HuH-7.5 (cell line): ENCODE results near the gene SDF4.
"Not testable (repeated sequence)": the region's sequence is repeated elsewhere in the genome, so short reads cannot be mapped to it uniquely, and the experiment has no call there.

Experiments used
- DNase-seq: peaks from one replicate; pipeline ENCODE4 v3.0.0; 2011; ENCODE audit warnings: low spot score

SDF4 gene

GRCh38 chr1:1199141-1199960 lies 32.5 kb downstream of the SDF4 start:
- no peak for DNase-seq

GRCh38 chr1:1198423-1199140 lies 33.2 kb downstream of the SDF4 start:
- no peak for DNase-seq

DNA sequence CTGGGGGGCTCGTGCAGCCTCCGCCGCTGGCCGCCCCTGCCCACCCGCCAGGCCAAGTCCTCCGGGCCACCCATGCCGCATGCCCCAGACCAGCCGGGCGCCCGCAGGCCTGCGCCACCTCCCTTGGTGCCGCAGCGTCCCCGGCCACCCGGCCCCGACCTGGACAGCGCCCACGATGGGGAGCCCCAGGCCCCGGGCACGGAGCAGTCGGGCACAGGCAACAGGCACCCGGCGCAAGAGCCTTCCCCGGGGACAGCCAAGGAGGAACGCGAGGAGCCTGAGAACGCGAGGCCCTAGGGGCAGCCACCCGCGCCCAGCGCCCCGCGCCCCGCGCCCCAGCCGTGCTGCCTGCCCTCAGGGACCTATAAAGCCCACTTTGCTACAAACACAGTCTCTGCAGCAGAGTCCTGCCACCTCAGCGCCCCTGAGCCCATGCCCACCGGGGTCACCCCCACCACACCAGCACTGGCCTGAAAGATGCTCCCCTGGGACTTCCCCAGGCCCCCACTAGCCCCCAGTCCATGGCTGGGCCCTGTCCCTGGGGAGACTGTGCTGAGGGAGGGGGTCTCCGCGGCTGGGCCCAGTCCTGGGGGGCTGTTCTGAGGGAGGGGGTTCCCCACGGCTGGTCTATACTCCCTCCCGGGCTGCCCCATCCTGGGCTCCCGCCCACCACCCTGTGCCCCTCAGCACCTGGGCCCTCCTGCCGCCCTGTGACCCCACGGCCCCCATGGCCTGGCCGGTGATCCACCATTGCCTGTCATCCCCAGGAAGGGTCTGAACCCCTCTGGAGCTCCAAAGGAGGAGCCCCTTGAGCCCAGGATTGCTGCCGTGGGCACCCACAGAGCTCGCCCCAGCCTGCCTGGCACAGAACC lies 34.0 kb downstream of the SDF4 start:
- DNase-seq = no peak

GRCh38 chr1:1197188-1197500 lies 34.7 kb downstream of the SDF4 start:
- DNase-seq = no peak

DNA sequence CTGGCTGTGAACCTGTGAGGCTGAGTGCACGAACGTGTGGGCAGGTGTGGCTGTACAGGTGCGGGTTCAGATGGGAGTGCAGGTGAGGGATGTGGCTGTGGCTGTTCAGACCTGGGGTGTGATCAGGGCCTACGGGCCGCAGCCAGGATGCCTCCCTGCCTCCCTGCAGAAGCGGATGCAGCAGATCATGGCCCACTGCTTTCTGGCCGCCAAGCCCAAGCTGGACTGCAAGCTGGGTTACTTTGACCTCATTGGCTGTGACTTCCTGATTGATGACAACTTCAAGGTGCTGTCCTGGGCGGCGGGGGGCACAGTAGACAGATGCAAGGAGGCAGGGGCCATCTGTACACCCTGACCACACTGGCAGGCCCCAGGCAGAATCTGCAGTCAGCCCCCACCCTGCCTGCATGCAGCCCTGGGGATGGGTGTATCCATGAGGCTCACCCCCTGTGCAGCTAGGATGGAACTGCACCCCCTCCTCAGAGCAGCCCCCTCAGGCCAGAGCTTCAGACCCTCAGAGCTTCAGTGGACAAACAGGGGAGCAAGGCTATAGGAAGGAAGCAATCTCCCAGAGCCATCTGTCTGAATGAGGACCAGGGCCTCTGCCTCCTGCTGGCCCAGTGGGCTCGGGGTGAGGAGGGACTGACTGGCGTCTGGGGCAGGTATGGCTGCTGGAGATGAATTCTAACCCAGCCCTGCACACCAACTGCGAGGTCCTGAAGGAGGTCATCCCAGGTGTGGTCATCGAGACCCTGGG lies 35.2 kb downstream of the SDF4 start:
- DNase-seq = no peak

- not testable (repeated sequence) for DNase-seq
Measured at GRCh38 chr1:1195726-1196125, 36.1 kb downstream of the SDF4 start.

GRCh38 chr1:1194723-1195122 lies 37.1 kb downstream of the SDF4 start:
- DNase-seq = no peak

DNA sequence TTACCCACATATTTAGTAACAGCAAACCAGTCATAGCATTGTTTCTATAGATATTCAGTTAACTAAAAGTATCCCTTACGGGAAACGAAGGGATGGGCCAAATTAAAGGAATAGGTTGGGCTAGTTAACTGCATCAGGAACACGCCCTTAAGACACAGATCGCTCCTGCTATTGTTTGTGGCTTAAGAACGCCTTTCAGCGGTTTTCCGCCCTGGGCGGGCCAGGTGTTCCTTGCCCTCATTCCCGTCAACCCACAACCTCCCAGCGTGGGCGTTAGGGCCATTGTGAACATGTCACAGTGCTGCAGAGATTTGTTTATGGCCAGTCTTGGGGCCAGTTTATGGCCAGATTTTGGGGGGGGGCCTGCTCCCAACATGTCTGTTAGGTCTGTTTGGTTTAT lies 40.1 kb downstream of the SDF4 start:
- DNase-seq = no peak

- DNase-seq = no peak
Measured at GRCh38 chr1:1189111-1189510, 42.7 kb downstream of the SDF4 start.

- DNase-seq = no peak
Measured at GRCh38 chr1:1187938-1188337, 43.9 kb downstream of the SDF4 start.

DNA sequence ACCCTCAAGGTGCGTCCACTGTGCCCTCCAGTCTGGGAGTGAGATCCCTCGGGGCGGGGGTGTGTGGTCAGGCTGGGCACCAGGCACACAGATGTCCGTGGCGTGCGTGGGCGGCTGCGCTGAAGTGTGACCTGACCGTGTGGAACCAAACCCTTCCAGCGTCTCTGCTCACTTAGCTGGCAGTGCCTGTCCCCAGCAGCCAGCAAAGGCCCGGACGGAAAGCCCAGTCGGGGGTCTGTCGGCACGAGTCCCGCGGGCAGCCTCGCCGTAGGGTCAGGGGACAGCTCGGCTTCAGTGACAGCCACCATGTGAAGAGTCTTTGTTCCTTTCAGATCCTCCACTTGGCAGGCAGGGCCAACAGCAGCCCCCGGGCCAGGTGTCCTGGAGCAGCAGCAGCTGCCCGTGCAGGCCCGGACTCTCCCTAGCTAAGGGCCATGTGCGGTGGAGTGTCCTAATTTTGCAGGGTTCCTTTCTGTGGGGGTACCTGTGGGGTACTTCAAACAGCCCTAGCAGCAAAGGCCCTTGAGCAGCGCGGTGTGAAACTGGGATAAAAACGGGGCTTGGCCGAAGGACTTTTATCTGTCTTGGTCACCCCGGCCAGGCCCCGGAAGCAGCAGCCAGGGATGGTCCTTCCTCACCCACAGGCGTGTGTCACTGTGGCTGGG lies 46.6 kb downstream of the SDF4 start:
- no peak for DNase-seq

- no peak for DNase-seq
Measured at GRCh38 chr1:1183833-1184775, 47.7 kb downstream of the SDF4 start.

DNA sequence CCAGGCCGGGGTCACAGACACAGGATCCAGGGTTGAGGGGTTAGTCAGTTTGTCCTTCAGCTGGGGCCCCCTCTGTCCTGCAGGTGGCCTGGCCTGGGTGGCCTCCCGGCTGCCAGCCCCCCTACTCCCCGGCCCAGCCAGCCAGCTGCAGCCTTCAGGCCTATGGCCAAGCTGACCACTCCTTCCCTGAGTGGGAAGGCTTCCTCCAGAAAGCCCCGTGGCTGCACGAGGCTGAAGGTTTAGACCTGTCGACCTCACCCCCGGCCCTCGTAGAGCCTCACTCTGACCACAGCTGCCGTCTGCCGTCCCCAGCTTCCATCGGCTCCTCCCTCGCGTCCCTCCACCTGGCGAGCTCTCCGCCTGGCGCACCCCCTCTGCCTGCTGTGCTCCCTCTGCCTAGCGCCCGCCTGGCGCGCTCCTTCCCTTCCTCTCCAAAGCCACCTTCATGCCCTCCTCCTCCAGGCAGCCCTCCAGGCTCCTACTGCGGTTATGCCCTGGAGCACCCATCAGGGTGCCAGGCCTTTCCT lies 48.5 kb downstream of the SDF4 start:
- DNase-seq = no peak

DNA sequence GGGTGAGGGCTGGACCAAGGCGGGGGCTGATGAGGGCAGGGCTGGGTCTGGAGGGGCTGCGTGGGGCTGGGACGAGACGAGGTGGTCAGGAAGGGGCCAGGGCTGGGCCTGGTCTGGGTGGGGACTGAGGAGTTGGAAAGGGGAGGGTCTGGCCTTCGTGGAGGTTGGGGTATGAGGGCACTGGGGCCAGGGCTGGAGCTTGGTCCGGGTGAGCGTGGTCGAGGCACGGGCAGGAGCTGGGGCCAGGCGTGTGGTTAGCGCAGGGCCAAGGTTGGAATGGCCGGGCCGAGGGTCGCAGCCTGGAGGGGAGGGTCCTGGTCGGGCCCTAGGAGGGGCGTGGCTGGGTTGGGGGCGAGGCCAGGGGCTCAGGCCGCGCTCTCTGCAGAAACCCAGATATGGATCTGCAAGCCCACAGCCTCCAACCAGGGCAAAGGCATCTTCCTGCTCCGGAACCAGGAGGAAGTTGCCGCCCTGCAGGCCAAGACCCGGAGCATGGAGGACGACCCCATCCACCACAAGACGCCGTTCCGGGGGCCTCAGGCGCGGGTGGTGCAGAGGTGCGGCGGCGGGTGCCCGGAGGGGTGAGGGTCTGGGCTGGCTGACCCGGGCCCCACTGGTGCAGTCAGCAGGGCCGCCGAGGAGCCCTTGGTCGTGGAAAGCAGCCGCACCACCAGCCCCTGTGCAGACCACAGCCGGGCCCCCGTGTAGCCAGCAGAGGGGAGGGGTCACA lies 49.1 kb downstream of the SDF4 start:
- DNase-seq = no peak

GRCh38 chr1:1181938-1182410 lies 49.8 kb downstream of the SDF4 start:
- DNase-seq = no peak

GRCh38 chr1:1181129-1181937 lies 50.5 kb downstream of the SDF4 start:
- DNase-seq = no peak

DNA sequence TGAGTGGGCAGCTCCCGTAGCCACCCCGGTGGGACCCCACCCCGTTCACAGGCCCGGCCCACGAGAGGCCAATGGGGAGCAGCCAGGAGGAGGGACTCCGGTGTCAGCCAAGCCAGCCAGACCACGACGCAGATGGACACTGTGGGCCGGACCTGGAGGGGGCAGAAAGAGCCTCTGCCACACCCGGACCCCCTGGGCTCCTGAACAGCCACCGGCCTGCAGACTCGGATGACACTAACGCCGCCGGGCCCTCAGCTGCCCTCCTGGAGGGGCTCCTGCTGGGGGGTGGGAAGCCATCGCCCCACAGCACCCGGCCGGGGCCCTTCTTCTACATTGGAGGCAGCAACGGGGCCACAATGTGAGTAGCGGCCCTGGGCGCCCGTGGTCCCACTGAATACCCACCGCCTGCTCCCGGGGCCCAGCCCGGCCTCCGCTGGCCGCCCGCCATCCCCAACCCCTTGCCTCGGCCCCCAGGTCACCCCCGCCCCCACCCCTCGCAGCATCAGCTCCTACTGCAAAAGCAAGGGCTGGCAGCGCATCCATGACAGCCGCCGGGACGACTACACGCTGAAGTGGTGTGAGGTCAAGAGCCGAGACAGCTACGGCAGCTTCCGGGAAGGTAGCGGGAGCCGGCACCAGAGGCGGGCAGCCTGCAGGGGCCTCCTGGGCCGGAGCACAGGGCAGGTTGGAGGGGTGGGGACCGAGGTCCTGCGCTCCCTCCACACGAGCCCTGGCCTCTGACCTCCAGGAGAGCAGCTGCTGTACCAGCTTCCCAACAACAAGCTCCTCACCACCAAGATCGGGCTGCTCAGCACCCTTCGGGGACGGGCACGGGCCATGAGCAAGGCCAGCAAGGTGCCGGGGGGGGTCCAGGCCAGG lies 51.6 kb downstream of the SDF4 start:
- DNase-seq = no peak
